CD8-positive, alpha-beta memory T cell (primary cell): ENCODE results near the gene NDUFAF8. TPM values are rescaled to one million over a fixed set of nuclear protein-coding genes. Genes with fewer than 3 reads are reported as not detected.

ENCODE experiments used
- CTCF ChIA-PET: fragments of 350-600 bp; sonication (Branson Sonifier 250); formaldehyde crosslinking; loops from one replicate; lab custom pipeline; 2021; ENCODE audit warnings: antibody characterized with exemption; lab: Charles Lee
- POLR2A ChIA-PET: fragments of 350-600 bp; sonication (Branson Sonifier 250); formaldehyde crosslinking; loops from one replicate; lab custom pipeline; 2021; ENCODE audit warnings: antibody characterized with exemption; lab: Charles Lee
- DNase-seq, 5 donors: peaks; one replicate each; pipeline versions ENCODE4 v3.0.0 to v3.0.0-alpha.2; 2020 to 2022; ENCODE audit warnings: mixed read lengths in 1 of 5
- H3K27ac ChIP-seq: one replicate; pipeline ENCODE4 v1.7.0; 2013; ENCODE audit warnings: low read depth, mild to moderate bottlenecking, low read length, moderate library complexity
- H3K27me3 ChIP-seq: 2 replicates; pipeline ENCODE4 v1.7.0; 2013; ENCODE audit warnings: low read length, mild to moderate bottlenecking; ENCODE audit not compliant: insufficient read depth, poor library complexity, severe bottlenecking
- H3K36me3 ChIP-seq: 2 replicates; pipeline ENCODE4 v1.7.0; 2013; ENCODE audit warnings: mild to moderate bottlenecking, low read length, moderate library complexity; ENCODE audit not compliant: insufficient read depth
- H3K4me1 ChIP-seq: 2 replicates; pipeline ENCODE4 v1.7.0; 2013; ENCODE audit warnings: mild to moderate bottlenecking, low read length, moderate library complexity; ENCODE audit not compliant: insufficient read depth
- H3K4me3 ChIP-seq: 2 replicates; pipeline ENCODE4 v1.7.0; 2013; ENCODE audit warnings: mild to moderate bottlenecking, low read length
- H3K9me3 ChIP-seq: 2 replicates; pipeline ENCODE4 v1.7.0; 2013; ENCODE audit warnings: mild to moderate bottlenecking, low read length
- H3K27ac Mint-ChIP-seq, 8 donors: one replicate each; pipeline ENCODE4 v1.8.0; 2020 to 2021; ENCODE audit warnings: mixed read lengths in 8 of 8, mild to moderate bottlenecking in 6 of 8, inconsistent platforms in 3 of 8, moderate library complexity in 3 of 8
- H3K27me3 Mint-ChIP-seq, 2 donors: one replicate each; pipeline ENCODE4 v1.8.0; 2020 to 2021; ENCODE audit warnings: mixed read lengths in 2 of 2, mild to moderate bottlenecking in 1 of 2, moderate library complexity in 1 of 2
- H3K36me3 Mint-ChIP-seq, 3 donors: one replicate each; pipeline ENCODE4 v1.8.0; 2020 to 2021; ENCODE audit warnings: mixed read lengths in 3 of 3, inconsistent platforms in 1 of 3, mild to moderate bottlenecking in 1 of 3
- H3K4me1 Mint-ChIP-seq, 3 donors: one replicate each; pipeline ENCODE4 v1.8.0; 2020 to 2021; ENCODE audit warnings: mixed read lengths in 3 of 3, inconsistent platforms in 1 of 3, mild to moderate bottlenecking in 1 of 3
- H3K4me3 Mint-ChIP-seq, 7 donors: one replicate each; pipeline ENCODE4 v1.8.0; 2020 to 2021; ENCODE audit warnings: mixed read lengths in 7 of 7, mild to moderate bottlenecking in 6 of 7, moderate library complexity in 4 of 7, inconsistent platforms in 2 of 7
- H3K9me3 Mint-ChIP-seq, 5 donors: one replicate each; pipeline ENCODE4 v1.8.0; 2020 to 2022; ENCODE audit warnings: mixed read lengths in 5 of 5, mild to moderate bottlenecking in 3 of 5, moderate library complexity in 2 of 5, inconsistent platforms in 1 of 5
- polyA plus RNA-seq: library from polyadenylated mRNA; unstranded; fragments of 300-500 nt; fragmentation: Illumina TruSeq; gene quantifications from one replicate; pipeline ENCODE4 v1.2.3, GENCODE V29; 2021
- total RNA-seq, 2 experiments: library from RNA; stranded (reverse); gene quantifications; one replicate each; pipeline ENCODE4 v1.2.3, GENCODE V29; 2021

The NDUFAF8 gene
- total and polyA plus RNA-seq, 3 experiments from 2014 or later, result 76.4 to 138 (median 136) TPM

DNA sequence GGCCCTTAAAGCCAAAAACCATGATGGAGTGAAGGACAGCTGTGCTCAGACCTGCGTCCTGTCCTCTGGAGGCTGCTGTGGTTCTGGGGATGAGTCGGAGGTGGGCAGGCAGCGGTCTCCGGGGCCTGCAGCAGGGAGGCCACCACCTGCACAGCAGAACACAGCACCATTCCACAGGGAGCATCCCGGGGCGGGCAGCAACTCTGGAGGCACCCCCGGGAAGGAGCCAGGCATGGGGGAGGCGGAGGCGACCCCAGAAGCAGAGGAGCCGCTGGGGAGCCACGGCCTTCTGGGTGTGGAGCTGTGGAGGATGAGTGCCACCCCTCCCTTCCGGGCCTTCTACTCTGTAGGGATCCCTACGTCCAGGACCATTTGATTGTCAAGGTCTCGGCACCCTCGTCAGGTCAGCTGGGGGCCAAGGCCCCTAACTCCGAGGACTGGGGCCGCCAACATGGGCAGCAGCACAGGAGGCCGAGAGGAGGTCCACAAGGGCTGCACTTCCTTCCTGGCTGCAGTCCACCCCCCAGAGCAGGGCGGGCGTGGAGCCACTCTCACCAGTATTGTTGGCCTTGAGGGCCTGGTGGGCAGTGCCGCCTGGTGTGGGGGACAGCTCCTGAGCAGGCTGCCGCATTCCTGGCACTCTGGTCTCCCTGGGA is 40.2 kb upstream of the NDUFAF8 start:
- Histone ChIP-seq H3K9me3 (no peaks in the 10 kb centered on the region), H3K27ac (no peak overlapping the region), H3K36me3 (no peaks in the 10 kb centered on the region), H3K4me1 (no peaks in the 10 kb centered on the region), H3K4me3 (no peak overlapping the region), H3K27me3 (no peaks in the 10 kb centered on the region)
- Mint-ChIP-seq H3K36me3 (peaks cover 0 to 9% (median 4%) of the 10 kb centered on the region in 3 donors), H3K27ac (no peak overlapping the region), H3K9me3 (no peaks in the 10 kb centered on the region), H3K4me1 (no peaks in the 10 kb centered on the region), H3K27me3 (no peaks in the 10 kb centered on the region), H3K4me3 (no peak overlapping the region)
- POLR2A ChIA-PET, result no interaction called here
- CTCF ChIA-PET, result no interaction called here
- no peak for DNase-seq

- H3K4me1 Mint-ChIP-seq, result no peaks in the 10 kb centered on the region
- Histone ChIP-seq H3K4me3 (no peak overlapping the region), H3K27ac (no peak overlapping the region), H3K9me3 (no peaks in the 10 kb centered on the region), H3K36me3 (no peaks in the 10 kb centered on the region), H3K27me3 (no peaks in the 10 kb centered on the region), H3K4me1 (no peaks in the 10 kb centered on the region)
- no peak overlapping the region for H3K27ac Mint-ChIP-seq
- CTCF ChIA-PET, result no interaction called here
- H3K27me3 Mint-ChIP-seq, result no peaks in the 10 kb centered on the region
- H3K9me3 Mint-ChIP-seq, result no peaks in the 10 kb centered on the region
- peaks cover 0 to 11% (median 4%) of the 10 kb centered on the region in 3 donors for H3K36me3 Mint-ChIP-seq
- POLR2A ChIA-PET, result no interaction called here
- DNase-seq, result no peak
- no peak overlapping the region for H3K4me3 Mint-ChIP-seq
Measured at GRCh38 chr17:81199482-81199830, 39.7 kb upstream of the NDUFAF8 start.

DNA sequence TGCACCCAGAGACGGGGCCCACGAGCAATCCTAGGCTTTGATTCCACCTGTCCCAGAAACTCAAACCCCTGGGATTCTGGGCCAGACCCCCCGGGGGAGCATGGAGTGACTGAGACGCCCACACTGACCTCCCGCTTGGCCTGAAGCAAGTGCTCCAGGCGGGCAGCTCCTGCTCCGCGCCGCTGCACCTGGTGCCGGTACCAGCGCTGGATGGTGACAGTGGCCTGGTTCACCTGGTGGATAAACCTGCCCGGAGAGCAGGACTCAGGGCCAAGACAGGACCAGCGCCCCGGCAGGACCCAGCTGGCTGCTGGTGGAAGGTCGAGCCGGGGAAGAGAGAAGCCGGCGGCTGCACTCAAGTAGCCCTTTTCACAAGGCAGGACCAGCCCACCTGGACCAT is 38.9 kb upstream of the NDUFAF8 start:
- H3K36me3 Mint-ChIP-seq, result peaks cover 0 to 12% (median 4%) of the 10 kb centered on the region in 3 donors

DNA sequence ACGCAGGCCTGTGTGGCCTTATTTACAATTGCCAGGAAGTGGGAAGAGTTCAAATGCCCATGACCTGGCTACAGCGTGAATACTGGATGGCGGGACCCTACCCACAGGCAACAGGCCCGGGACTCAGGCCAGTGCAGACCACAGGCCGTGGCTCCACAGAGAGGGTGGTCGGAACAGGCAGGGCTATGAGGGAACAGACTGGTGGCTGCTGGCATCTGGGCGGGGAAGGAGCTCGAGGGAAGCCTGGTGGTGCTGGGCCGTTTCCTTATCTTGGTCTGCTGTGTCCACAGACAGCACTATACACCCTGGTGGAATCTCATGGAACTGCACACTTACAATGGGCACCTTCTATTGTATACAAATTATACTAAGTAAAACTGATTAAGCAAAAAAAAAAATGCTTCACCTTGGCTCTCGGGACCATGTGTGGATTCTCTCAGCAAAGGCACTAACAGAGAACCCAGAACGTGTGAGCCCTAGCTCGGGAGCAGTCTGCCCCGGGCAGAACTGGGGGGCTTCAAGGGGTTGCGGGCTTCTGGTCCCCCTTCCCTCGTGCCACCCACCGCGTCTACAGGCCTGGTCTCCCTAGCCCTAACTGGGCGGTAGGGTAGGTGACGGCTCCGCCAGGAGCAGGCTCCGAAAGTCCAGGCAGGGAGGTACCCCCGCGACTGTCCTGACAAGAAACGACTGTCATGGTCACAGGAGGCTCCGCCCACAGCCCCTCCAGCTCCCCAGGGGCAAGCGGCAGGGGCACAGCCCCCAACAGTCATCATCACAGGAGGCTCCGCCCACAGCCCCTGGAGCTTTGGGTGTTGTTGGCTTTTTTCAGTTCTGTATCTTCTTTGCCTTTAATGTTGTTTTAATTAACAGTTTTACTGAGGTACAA is 38.2 kb upstream of the NDUFAF8 start:
- H3K27ac Mint-ChIP-seq, result no peak overlapping the region
- no peaks in the 10 kb centered on the region for H3K27me3 Mint-ChIP-seq
- H3K36me3 Mint-ChIP-seq, result peaks cover 0 to 12% (median 4%) of the 10 kb centered on the region in 3 donors
- Histone ChIP-seq H3K4me1 (no peaks in the 10 kb centered on the region), H3K9me3 (no peaks in the 10 kb centered on the region), H3K36me3 (no peaks in the 10 kb centered on the region), H3K27ac (no peak overlapping the region), H3K27me3 (no peaks in the 10 kb centered on the region), H3K4me3 (no peak overlapping the region)
- ChIA-PET POLR2A (no interaction called here), CTCF (no interaction called here)
- DNase-seq, result no peak
- H3K4me3 Mint-ChIP-seq, result no peak overlapping the region
- H3K4me1 Mint-ChIP-seq, result no peaks in the 10 kb centered on the region
- H3K9me3 Mint-ChIP-seq, result no peaks in the 10 kb centered on the region

More for the DNA sequence above, 38.9 kb upstream of the NDUFAF8 start:
- no peak overlapping the region for H3K4me3 ChIP-seq
- CTCF ChIA-PET, result no interaction called here
- Mint-ChIP-seq H3K4me1 (no peaks in the 10 kb centered on the region), H3K27me3 (no peaks in the 10 kb centered on the region), H3K9me3 (no peaks in the 10 kb centered on the region), H3K4me3 (no peak overlapping the region), H3K27ac (no peak overlapping the region)
- POLR2A ChIA-PET, result no interaction called here
- no peak for DNase-seq
- H3K27ac ChIP-seq, result no peak overlapping the region
- no peaks in the 10 kb centered on the region for H3K9me3 ChIP-seq
- no peaks in the 10 kb centered on the region for H3K36me3 ChIP-seq
- no peaks in the 10 kb centered on the region for H3K4me1 ChIP-seq
- no peaks in the 10 kb centered on the region for H3K27me3 ChIP-seq

DNA sequence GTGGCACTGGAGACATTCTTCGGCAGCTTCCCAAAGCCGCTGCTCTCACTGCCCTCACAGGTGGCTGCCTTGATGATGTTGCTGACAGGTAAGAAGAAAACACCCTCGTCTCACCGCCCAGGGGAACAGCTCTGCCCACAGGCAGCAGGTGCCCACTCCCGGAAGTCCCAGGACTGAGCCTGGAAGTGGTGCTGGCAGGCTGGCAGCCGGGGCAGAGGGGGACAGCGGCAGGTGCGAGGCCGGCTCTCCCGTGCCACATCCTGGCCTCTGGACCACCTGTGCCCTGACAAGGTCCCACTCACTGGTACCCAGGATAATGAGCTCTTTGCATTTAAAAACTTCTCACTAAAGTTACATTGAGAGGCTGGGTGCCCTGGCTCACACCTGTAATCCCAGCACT is 36.8 kb upstream of the NDUFAF8 start:
- H3K4me1 Mint-ChIP-seq, result no peaks in the 10 kb centered on the region
- H3K27me3 Mint-ChIP-seq, result no peaks in the 10 kb centered on the region
- peaks cover 0 to 14% (median 4%) of the 10 kb centered on the region in 3 donors for H3K36me3 Mint-ChIP-seq
- DNase-seq, result no peak
- CTCF ChIA-PET, result no interaction called here
- no peak overlapping the region for H3K4me3 ChIP-seq
- no peaks in the 10 kb centered on the region for H3K9me3 Mint-ChIP-seq
- POLR2A ChIA-PET, result no interaction called here
- no peaks in the 10 kb centered on the region for H3K4me1 ChIP-seq
- no peaks in the 10 kb centered on the region for H3K36me3 ChIP-seq
- H3K27me3 ChIP-seq, result no peaks in the 10 kb centered on the region
- no peaks in the 10 kb centered on the region for H3K9me3 ChIP-seq
- no peak overlapping the region for H3K4me3 Mint-ChIP-seq
- no peak overlapping the region for H3K27ac ChIP-seq
- no peak overlapping the region for H3K27ac Mint-ChIP-seq

DNA sequence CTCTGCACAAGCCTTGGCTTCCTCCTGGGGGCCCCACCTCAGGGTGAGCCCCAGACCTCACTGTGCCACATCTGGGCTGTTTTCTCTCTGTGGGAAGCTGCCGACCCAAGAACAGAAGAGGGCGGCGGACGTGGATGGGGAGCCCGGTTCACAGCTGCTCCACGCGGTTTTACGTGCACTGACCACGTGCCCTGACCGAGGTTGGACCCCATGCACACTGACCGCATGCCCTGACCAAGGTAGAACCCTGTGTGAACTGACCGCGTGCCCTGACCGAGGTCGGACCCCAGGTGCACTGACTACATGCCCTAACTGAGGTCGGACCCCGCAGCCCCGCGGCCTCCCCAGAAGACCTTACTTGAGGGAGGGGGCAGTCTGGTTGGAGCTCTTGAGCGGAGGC is 36.0 kb upstream of the NDUFAF8 start:
- H3K4me3 Mint-ChIP-seq, result no peak overlapping the region
- H3K27me3 Mint-ChIP-seq, result no peaks in the 10 kb centered on the region
- Histone ChIP-seq H3K4me1 (no peaks in the 10 kb centered on the region), H3K27ac (no peak overlapping the region), H3K36me3 (no peaks in the 10 kb centered on the region), H3K27me3 (no peaks in the 10 kb centered on the region), H3K9me3 (no peaks in the 10 kb centered on the region), H3K4me3 (no peak overlapping the region)
- no peak overlapping the region for H3K27ac Mint-ChIP-seq
- DNase-seq, result no peak
- H3K9me3 Mint-ChIP-seq, result no peaks in the 10 kb centered on the region
- H3K36me3 Mint-ChIP-seq, result peaks cover 0 to 13% (median 4%) of the 10 kb centered on the region in 3 donors
- H3K4me1 Mint-ChIP-seq, result no peaks in the 10 kb centered on the region
- ChIA-PET CTCF (interaction anchor here (1.1 kb wide), 1 partner anchor 282 kb away, joined by 3 read pairs; no protein-coding TSS in a partner anchor), POLR2A (no interaction called here)

GRCh38 chr17:81204578-81204977 is 34.5 kb upstream of the NDUFAF8 start:
- H3K27me3 Mint-ChIP-seq, result no peaks in the 10 kb centered on the region
- no peak overlapping the region for H3K27ac ChIP-seq
- H3K4me3 Mint-ChIP-seq, result no peak overlapping the region
- ChIA-PET POLR2A (no interaction called here), CTCF (interaction anchor here (1.5 kb wide), 1 partner anchor 16 kb away, joined by 3 read pairs; no protein-coding TSS in a partner anchor)
- H3K9me3 ChIP-seq, result no peaks in the 10 kb centered on the region
- no peaks in the 10 kb centered on the region for H3K4me1 Mint-ChIP-seq
- no peaks in the 10 kb centered on the region for H3K36me3 ChIP-seq
- DNase-seq, result no peak
- no peak overlapping the region for H3K27ac Mint-ChIP-seq
- H3K36me3 Mint-ChIP-seq, result peaks cover 0 to 11% (median 4%) of the 10 kb centered on the region in 3 donors
- no peaks in the 10 kb centered on the region for H3K9me3 Mint-ChIP-seq
- H3K4me1 ChIP-seq, result no peaks in the 10 kb centered on the region
- no peak overlapping the region for H3K4me3 ChIP-seq
- no peaks in the 10 kb centered on the region for H3K27me3 ChIP-seq

DNA sequence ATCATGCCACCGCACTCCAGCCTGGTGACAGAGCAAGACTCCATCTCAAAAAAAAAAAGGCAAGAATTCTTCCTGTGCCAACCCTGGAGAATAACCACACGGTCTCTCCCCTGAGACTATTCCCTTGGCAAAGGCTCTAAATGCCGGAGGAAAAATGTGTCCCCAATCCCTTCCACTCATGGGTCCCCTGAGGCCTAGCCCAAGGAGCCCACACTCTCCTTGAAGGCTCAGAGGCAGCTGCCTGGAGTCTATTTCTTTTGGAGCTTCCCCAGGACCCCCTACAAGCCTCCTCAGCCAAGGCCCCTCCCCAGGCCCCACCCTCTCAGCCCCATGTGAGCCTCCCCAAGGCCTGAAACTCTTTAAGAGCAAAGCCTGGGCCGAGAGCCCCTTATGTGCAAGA is 33.0 kb upstream of the NDUFAF8 start:
- H3K36me3 ChIP-seq, result no peaks in the 10 kb centered on the region
- ChIA-PET CTCF (interaction anchor here (1.5 kb wide), 1 partner anchor 17 kb away, joined by 3 read pairs; no protein-coding TSS in a partner anchor), POLR2A (no interaction called here)
- no peaks in the 10 kb centered on the region for H3K9me3 ChIP-seq
- Mint-ChIP-seq H3K36me3 (peaks cover 0 to 11% (median 0%) of the 10 kb centered on the region in 3 donors), H3K27me3 (no peaks in the 10 kb centered on the region), H3K9me3 (no peaks in the 10 kb centered on the region), H3K27ac (peak overlapping the region in 1 of 8 donors; percentile 47), H3K4me3 (no peak overlapping the region), H3K4me1 (no peaks in the 10 kb centered on the region)
- no peaks in the 10 kb centered on the region for H3K27me3 ChIP-seq
- no peak overlapping the region for H3K27ac ChIP-seq
- DNase-seq, result no peak
- no peaks in the 10 kb centered on the region for H3K4me1 ChIP-seq
- no peak overlapping the region for H3K4me3 ChIP-seq
